Gastrocnemius medialis (tissue), 4 donors: Measurements from ENCODE around the gene ZNF511. TPM values are rescaled to one million over a fixed set of nuclear protein-coding genes. Genes with fewer than 3 reads are reported as not detected.

Experiments used
- ATAC-seq, 2 donors: fragments of 150-250 bp; one replicate each; pipeline ENCODE4 v1.9.1; 2016
- DNase-seq, 2 donors: peaks; one replicate each; pipeline ENCODE4 v3.0.0-alpha.2; 2019
- H3K27ac ChIP-seq, 4 donors: fragments of 200-600 bp; sonication (generic); 1 replicate in 1 of 4; 2 replicates in 3 of 4; pipeline ENCODE4 v1.5.1; 2016 to 2018; ENCODE audit warnings: mild to moderate bottlenecking in 2 of 4, moderate library complexity in 1 of 4
- H3K27me3 ChIP-seq, 3 donors: fragments of 200-600 bp; sonication (generic) in 2 of 3; 1 replicate in 1 of 3; 2 replicates in 2 of 3; pipeline versions ENCODE4 v1.5.1 to v1.6.0; 2016 to 2019; ENCODE audit warnings: mild to moderate bottlenecking in 1 of 3, moderate library complexity in 1 of 3
- H3K36me3 ChIP-seq, 2 donors: fragments of 200-600 bp; sonication (generic) in 1 of 2; one replicate each; pipeline ENCODE4 v1.5.1; 2017 to 2018
- H3K4me1 ChIP-seq, 2 donors: fragments of 200-600 bp; sonication (generic) in 1 of 2; one replicate each; pipeline ENCODE4 v1.5.1; 2016 to 2017; ENCODE audit warnings: mild to moderate bottlenecking in 2 of 2
- H3K4me3 ChIP-seq, 4 donors: fragments of 200-600 bp; sonication (generic) in 3 of 4; 1 replicate in 1 of 4; 2 replicates in 3 of 4; pipeline ENCODE4 v1.5.1; 2016 to 2019; ENCODE audit warnings: mild to moderate bottlenecking in 2 of 4
- H3K9me3 ChIP-seq, 3 donors: fragments of 200-600 bp; sonication (generic) in 2 of 3; 1 replicate in 1 of 3; 2 replicates in 2 of 3; pipeline ENCODE4 v1.5.1; 2016 to 2019
- CTCF ChIP-seq, 5 experiments: fragments of 450-650 bp in 3 of 5; fragments of 200-600 bp in 2 of 5; sonication (generic) in 2 of 5; IDR thresholded peaks in 4 of 5; conservative IDR thresholded peaks in 1 of 5; 1 replicate in 4 of 5; 2 replicates in 1 of 5; pipeline ENCODE4 v1.5.1; 2016 to 2019; ENCODE audit warnings: antibody characterized with exemption in 5 of 5, mild to moderate bottlenecking in 3 of 5, moderate library complexity in 3 of 5
- POLR2A ChIP-seq, 2 donors: fragments of 450-650 bp; IDR thresholded peaks; one replicate each; pipeline ENCODE4 v1.6.1; 2017; ENCODE audit warnings: antibody characterized with exemption in 2 of 2, mild to moderate bottlenecking in 2 of 2, moderate library complexity in 2 of 2
- in situ Hi-C, 4 donors: fragments of 200-750 bp; cut with MboI; loops; one replicate each; pipeline versions ENCODE4 v1.15.0 to v1.8.0; 2017; ENCODE audit warnings: low sequenced_read_pairs in 4 of 4
- intact Hi-C: fragments of 100-400 bp; cut with DNase I; formaldehyde crosslinking; loops from one replicate; pipeline ENCODE4 v1.15.1; 2023; ENCODE audit warnings: low total_unique reads
- total RNA-seq, 4 donors: library from RNA; depleted of rRNA; stranded (reverse); fragments of >200 nt; gene quantifications; one replicate each; pipeline versions ENCODE4 v1.1.0 to v1.2.3, GENCODE V29; 2016

Gene ZNF511
- total RNA-seq, 4 donors from 2014 or later = 25.0 to 49.5 (median 41.9) TPM

DNA sequence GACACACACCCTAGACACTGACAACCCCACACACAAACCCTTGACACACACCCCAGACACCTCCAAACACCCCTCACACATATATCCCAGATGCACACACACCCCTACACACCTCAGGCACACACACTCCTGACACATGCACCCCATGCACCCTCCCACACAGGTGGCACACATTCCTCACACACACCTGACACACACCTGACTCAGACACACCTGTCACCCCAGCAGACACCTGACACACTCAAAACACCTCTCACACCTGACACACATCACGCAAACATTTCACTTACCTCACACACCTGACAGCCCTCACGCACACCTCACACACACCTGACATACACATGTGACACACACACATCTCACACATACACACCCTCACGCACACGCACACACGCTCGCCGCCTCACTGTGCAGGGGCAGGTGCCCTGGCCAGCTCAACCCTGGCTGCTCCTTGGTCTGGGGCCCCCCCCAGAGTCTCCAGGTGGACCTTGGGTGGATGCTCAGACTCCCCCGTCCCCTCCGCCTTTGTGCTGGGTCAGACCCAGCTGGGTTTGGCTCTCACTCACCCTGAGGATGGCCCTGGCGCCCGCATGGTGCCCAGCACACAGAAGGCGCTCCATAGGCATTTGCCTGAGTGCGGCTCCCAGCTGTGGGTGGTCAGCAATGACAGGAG, 31.1 kb downstream of the ZNF511 start:
- no peak for ATAC-seq
- peaks cover 5 to 15% of the 10 kb centered on the region in 2 donors for H3K4me1 ChIP-seq
- H3K27me3 ChIP-seq = peaks cover 75 to 87% (median 79%) of the 10 kb centered on the region in 3 donors
- in situ Hi-C loops = no loop called here
- intact Hi-C loops = no loop called here
- no peak for DNase-seq
- H3K36me3 ChIP-seq = no peaks in the 10 kb centered on the region
- no peaks in the 10 kb centered on the region for H3K9me3 ChIP-seq
- H3K4me3 ChIP-seq = no peak overlapping the region
- no peak overlapping the region for H3K27ac ChIP-seq
- no peak for TF ChIP-seq CTCF (IDR thresholded peaks at IDR 0.05 in 4 of 5, conservative IDR thresholded peaks at IDR 0.05 in 1 of 5)
- TF ChIP-seq POLR2A (IDR thresholded peaks at IDR 0.05) = no peak

- intact Hi-C loops = no loop called here
- no peaks in the 10 kb centered on the region for H3K9me3 ChIP-seq
Observed at GRCh38 chr10:133341983-133342382, 33.3 kb downstream of the ZNF511 start.

DNA sequence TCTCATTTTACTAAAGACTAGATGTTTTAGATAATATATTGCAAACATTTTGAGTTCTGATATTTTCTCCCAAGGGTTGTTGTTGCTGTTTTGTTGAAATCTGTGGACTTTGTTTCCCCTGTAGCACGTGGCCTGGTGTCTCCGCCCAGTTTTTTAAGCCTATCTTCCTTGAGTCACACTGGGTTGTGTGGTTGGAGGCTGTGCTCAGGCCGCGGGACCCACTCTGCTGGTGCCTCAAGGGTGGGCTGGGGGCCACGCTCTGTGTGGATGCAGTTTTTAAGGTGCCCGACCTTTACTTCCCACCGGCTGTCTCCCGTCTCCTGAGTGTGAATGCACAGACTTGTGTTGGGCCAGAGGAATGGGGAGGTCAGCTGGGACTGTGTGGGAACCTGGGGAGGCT, 34.2 kb downstream of the ZNF511 start:
- DNase-seq (no peak), ATAC-seq (no peak)
- Histone ChIP-seq H3K4me1 (no peaks in the 10 kb centered on the region), H3K9me3 (no peaks in the 10 kb centered on the region), H3K4me3 (no peak overlapping the region), H3K27ac (no peak overlapping the region), H3K27me3 (peaks cover 47 to 67% (median 59%) of the 10 kb centered on the region in 3 donors), H3K36me3 (no peaks in the 10 kb centered on the region)
- in situ Hi-C loops = no loop called here
- TF ChIP-seq POLR2A (IDR thresholded peaks at IDR 0.05) (no peak), CTCF (IDR thresholded peaks at IDR 0.05 in 4 of 5, conservative IDR thresholded peaks at IDR 0.05 in 1 of 5) (no peak)
- intact Hi-C loops = no loop called here

More at GRCh38 chr10:133341983-133342382, 33.3 kb downstream of the ZNF511 start:
- Histone ChIP-seq H3K36me3 (no peaks in the 10 kb centered on the region), H3K4me1 (no peaks in the 10 kb centered on the region), H3K27me3 (peaks cover 54 to 68% (median 59%) of the 10 kb centered on the region in 3 donors), H3K27ac (no peak overlapping the region), H3K4me3 (no peak overlapping the region)
- no peak for ATAC-seq
- in situ Hi-C loops = no loop called here
- no peak for DNase-seq
- TF ChIP-seq POLR2A (IDR thresholded peaks at IDR 0.05) = no peak
- TF ChIP-seq CTCF (IDR thresholded peaks at IDR 0.05 in 4 of 5, conservative IDR thresholded peaks at IDR 0.05 in 1 of 5) = no peak

DNA sequence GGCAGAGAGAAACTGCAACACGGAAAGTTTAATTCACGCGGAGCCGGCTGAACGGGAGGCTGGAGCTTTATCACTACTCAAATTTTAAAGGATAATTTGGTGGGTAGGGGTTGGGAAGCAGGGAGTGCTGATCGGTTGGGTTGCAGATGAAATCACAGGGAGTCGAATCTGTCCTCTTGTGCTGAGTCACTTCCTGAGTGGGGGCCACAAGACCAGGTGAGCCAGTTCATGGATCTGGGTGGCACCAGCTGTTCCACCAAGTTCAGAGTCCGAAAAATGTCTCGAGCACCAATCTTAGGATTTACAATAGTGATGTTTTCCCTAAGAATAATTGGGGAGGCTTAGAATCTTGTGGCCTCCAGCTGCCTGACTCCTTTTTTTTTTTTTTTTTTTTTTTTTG, 34.8 kb downstream of the ZNF511 start:
- H3K4me3 ChIP-seq = no peak overlapping the region
- H3K27me3 ChIP-seq = peaks cover 42 to 60% (median 56%) of the 10 kb centered on the region in 3 donors
- ATAC-seq = no peak
- intact Hi-C loops (no loop called here), in situ Hi-C loops (no loop called here)
- no peak for DNase-seq
- no peaks in the 10 kb centered on the region for H3K9me3 ChIP-seq
- TF ChIP-seq POLR2A (IDR thresholded peaks at IDR 0.05) (no peak), CTCF (IDR thresholded peaks at IDR 0.05 in 4 of 5, conservative IDR thresholded peaks at IDR 0.05 in 1 of 5) (no peak)
- no peaks in the 10 kb centered on the region for H3K4me1 ChIP-seq
- H3K36me3 ChIP-seq = no peaks in the 10 kb centered on the region
- H3K27ac ChIP-seq = no peak overlapping the region

DNA sequence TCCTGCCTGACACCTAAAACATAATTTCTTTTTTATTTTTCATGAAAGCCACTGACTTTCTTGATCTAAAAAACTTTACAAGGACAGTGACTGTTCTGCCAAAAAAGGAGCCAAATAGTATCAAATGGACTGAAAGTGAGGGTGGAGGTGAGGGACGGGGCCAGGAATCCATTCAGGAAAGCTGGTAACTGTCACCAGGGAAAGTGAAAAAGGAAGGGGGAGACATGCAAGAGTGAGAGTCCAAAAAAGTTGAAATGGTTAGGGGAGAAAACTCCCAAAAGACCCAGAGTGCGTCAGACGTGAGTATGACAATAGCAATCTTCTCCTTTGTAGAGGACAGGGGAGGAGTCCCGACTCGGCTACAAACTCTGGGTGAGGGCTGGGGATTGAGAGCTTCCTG, 35.5 kb downstream of the ZNF511 start:
- TF ChIP-seq POLR2A (IDR thresholded peaks at IDR 0.05) (no peak), CTCF (IDR thresholded peaks at IDR 0.05 in 4 of 5, conservative IDR thresholded peaks at IDR 0.05 in 1 of 5) (no peak)
- no peak overlapping the region for H3K4me3 ChIP-seq
- H3K27ac ChIP-seq = no peak overlapping the region
- intact Hi-C loops = no loop called here
- H3K36me3 ChIP-seq = no peaks in the 10 kb centered on the region
- no peaks in the 10 kb centered on the region for H3K9me3 ChIP-seq
- peaks cover 35 to 56% (median 49%) of the 10 kb centered on the region in 3 donors for H3K27me3 ChIP-seq
- no peaks in the 10 kb centered on the region for H3K4me1 ChIP-seq
- in situ Hi-C loops = no loop called here
- DNase-seq (no peak), ATAC-seq (no peak)
